ENCODE data around the gene MSH5.
"Not testable (repeated sequence)": the region's sequence is repeated elsewhere in the genome, so short reads cannot be mapped to it uniquely, and the experiment has no call there.

MSH5 gene

GRCh38 chr6:31776989-31777666 is 37.3 kb downstream of the MSH5 start, which contains the start of gene VWA7:
Gene VWA7, minus strand, starts transcription at chr6:31777328. Its CDS starts 549 bp downstream, at chr6:31776779.
- peak in 29 of 56 donors; percentile 6 to 86 (median 32) for DNase-seq

DNA sequence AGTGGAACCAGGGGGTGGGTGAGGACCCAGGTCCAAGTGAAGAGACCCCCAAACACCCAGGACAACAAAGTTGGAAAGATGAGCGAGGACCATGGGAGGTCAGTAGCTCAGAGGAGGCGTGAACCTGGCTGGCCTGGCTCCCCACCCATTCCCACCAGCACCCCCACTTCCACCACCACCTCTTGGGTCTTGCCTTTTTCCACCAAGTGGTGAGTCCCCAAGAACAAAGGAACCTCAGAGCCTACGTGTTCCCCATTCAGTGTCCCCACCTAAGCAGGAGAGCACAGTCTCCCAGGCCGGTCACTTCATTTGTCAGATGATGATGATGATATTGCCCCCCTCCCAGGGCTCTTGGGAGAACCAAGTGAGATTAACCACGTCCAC is 37.9 kb downstream of the MSH5 start:
- DNase-seq, result no peak

GRCh38 chr6:31778193-31778592 is 38.4 kb downstream of the MSH5 start:
- no peak for DNase-seq

DNA sequence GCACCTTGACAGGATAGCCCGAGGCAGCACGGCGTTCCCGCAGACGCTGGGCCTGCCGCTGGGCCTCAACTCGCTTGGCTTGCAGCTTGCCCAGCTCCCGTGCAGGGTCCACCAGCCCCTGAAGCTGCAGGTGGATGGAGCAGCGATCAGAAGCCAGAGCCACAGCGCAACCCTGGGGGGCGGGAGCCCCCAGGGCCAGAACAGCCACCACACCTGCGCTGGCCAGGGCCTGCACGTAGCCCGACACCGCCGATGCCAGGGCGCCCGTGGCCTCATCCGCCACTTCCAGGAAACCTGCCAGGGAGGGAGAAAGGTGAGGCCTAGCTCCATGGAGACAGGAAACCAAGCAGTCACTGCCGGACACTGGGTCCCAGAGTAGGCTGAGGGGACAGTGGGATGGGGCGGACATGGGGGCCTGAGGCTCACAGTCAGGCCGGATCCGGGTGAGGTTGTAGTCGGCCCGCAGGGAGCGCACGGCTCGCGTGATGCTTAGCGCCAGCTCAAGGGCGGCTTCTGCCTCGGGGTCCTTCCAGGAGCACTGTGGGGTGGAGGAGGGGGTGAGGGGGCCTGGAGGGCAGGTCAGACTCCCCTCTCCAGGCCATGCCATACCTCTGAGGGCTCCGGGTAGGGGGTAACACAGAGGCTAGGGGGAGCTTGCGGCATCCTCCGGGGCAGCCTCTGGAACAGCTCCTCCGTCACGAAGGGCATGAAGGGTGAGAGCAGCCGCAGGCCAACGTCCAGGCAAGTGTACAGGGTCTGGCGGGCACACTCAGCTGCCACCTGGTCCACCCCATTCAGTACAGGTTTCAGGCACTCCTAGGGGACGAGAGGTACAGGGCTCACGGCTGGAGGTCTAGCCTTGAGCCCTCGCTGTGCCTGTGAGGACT is 39.4 kb downstream of the MSH5 start:
- DNase-seq, result no peak

DNA sequence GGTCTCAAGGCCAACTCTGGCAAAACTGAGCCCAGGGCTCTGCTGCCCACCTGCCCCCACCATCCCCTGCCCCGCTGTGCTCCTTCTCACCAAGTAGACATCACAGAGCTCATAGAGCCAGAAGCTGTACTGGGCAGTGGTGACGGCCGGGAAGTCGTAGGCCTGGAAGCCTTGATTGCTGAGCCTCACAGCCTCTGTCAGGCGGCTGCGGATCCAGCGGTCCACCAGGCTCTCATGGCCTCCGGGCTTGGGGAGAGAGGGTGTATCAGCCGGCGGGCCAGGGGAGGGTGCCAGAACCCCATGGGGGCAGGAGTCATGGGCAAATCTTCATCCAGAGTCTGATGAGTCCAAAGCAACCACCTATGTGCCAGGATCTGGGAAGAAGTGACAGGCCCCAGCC is 40.1 kb downstream of the MSH5 start:
- DNase-seq, result no peak

GRCh38 chr6:31780507-31781243 is 40.9 kb downstream of the MSH5 start:
- no peak for DNase-seq

DNA sequence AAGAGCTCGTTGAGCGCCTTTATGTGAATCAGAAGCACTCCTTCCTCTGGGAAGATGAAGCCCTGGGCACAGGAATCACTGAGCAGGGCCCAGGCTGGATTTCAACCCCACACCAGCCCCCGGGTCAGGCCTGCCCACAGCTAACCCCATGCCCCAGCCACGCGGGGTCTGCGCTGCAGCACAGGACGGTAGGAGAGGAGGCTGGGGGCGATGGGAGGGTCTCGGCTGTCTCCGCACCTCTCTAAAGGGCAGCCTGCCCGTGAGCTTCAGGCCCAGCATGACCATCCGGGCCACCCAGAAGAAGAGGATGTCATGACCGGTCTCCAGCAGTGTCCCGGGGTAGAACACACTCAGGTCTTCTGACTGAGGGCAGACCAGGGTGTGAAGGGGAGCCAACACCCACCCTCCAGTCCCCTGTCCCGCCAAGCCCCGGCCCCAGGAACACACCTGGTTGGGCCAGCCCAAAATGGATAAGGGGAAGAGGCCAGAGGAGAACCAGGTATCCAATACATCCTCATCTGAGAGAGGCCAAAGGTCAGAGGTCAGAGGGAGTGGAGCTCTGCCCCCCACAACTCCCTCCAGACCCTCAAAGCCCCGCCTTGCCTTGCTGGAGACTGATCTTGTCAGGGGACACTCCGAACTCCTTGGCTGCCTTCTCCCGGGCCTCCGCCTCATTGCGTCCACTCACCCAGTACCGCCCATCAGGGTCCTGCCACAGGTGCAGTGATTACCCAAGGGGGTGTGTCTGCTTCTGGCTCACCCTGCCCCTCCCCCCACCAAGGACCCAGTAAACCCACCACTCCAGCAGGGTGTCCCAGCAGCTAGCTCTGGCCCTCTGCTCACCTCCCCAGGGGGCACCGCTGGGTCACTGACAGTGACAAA is 41.7 kb downstream of the MSH5 start:
- no peak for DNase-seq

- DNase-seq, result no peak
Observed at GRCh38 chr6:31782126-31782855, 42.5 kb downstream of the MSH5 start.

DNA sequence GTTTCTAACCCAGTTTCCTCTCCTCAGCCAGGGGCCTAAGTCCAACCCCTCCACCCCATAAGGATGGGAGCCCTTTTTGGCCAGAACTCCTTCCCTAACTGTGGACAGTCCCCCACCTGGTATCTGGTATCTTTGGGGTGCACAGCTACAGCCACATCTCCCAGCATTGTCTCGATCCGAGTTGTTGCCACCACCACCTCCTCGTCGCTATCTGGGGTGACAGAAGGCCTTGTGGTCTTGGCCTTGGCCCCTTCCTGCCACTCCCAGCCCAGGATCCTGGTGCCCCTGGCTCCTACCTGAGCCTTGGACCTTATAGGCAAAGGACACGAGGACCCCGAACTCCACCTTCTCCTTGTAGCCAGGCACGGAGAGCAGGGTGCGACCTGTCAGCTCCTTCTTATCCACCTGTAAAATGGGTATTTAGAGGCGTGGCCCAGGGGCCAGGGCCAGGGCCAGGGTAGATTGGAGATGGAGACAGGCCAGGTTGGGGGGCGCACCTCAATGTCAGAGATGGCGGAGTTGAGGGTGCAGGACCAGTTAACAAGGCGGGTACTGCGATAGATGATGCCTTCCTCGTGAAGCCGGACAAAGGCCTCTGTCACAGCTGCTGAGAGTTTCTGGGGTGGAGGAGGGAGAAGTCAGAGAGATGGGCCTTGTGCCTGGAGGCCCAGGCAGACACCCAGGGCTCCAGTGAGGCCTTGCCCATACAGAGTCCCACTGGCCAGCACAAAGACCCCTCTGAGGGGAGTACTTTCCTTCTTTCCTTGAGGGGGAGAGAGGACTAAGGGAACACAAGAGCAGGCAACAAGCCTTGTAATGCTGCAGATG is 44.5 kb downstream of the MSH5 start:
- peak in 4 of 56 donors; percentile 4 to 18 (median 10) for DNase-seq

DNA sequence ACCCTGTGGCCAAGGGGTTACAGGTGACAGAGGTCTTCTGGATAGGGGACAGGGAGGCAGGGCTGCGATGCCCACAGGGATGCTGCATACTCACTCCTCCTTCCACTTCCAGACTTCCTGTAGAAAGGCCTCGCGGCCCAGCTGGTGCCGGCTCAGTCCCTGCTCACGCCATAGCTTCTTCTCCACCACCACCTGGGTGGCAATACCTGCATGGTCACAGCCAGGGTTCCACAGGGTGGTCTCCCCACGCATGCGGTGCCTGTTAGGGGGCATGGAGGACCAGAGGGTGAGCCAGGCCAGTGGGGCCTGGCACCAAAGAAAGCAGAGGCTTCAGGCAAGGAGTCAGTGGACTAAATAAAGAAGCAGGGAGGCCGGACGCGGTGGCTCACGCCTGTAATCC is 45.7 kb downstream of the MSH5 start:
- no peak for DNase-seq

DNA sequence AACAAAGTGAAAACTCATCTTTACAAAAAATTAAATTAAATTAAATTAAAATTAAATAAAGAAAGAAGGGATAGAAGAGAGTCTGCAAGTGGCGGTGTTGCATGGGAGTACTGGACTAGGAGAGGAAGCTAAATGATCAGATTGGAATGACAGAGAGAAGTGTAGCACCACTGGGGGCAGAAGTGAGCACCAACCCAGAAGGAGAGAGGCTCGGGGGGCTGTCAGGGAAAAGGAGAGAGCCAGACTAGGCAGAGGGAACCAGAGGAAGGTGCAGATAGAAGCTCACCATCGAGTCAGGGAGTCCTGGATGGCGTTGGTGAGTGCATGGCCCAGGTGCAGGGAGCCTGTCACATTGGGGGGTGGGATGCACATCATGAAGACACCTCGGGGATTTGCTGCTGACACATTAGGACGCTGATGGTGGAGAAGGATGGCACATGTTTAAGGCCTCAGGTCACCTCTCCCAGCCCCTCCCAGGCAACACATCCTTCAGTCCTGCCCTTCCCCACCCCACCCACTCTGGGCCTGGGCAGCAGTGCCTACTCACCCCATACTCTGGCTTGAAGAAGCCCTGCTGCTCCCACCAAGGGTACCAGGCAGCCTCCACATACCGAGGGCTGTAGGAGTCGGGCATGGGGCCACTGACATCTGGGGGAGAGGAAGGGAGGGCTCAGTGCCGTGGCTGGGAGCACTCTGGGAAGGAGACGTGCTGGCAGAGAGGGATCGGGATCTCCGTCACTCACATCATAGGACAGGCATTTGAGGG is 51.7 kb downstream of the MSH5 start:
- peak in 20 of 56 donors; percentile 4 to 59 (median 20) for DNase-seq

GRCh38 chr6:31792090-31792374 is 52.2 kb downstream of the MSH5 start:
- DNase-seq, result no peak

- no peak for DNase-seq
Observed at GRCh38 chr6:31792761-31793171, 53.0 kb downstream of the MSH5 start.

DNA sequence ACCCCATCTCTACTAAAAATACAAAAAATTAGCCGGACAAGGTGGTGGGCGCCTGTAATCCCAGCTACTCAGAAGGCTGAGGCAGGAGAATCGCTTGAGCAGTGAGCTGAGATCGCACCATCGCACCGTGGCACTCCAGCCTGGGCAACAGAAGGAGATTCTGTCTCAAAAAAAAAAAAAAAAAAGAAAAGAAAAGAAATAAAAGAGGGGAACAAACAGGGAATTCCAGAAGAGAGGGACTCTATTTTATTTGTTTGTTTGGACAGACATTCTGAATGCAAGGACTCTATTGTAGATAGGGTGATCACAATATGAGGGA is 54.1 kb downstream of the MSH5 start:
- DNase-seq, result not testable (repeated sequence)

DNA sequence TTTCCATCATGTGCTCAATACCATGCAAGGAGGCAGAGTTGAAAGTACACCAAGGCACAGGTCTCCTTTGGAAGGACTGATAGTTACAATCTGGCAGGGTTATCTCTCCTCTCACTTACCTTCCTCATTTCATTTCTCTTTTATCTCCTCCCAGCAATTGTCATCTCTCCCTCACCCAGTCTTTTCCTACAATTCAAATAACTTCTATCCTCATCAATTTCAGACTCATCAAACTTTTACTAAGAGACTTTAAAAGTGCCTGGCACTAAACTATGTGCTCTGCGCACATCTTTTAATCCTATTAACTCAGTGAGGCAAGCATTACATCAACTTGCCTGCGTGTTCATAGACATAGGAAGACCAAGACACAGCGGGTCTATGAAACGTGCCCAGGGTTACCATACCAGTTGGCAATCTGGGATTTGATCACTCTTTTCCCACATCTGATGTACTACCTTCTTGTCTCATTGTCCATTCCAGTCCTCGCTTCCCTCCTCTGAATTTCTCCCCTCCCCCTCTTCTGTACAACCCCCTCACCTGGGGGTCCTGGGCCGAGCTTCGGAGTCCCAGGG is 54.6 kb downstream of the MSH5 start:
- DNase-seq, result no peak

- DNase-seq, result peak in 4 of 56 donors; percentile 31 to 74 (median 51)
Observed at GRCh38 chr6:31794866-31795615, 55.2 kb downstream of the MSH5 start.

DNA sequence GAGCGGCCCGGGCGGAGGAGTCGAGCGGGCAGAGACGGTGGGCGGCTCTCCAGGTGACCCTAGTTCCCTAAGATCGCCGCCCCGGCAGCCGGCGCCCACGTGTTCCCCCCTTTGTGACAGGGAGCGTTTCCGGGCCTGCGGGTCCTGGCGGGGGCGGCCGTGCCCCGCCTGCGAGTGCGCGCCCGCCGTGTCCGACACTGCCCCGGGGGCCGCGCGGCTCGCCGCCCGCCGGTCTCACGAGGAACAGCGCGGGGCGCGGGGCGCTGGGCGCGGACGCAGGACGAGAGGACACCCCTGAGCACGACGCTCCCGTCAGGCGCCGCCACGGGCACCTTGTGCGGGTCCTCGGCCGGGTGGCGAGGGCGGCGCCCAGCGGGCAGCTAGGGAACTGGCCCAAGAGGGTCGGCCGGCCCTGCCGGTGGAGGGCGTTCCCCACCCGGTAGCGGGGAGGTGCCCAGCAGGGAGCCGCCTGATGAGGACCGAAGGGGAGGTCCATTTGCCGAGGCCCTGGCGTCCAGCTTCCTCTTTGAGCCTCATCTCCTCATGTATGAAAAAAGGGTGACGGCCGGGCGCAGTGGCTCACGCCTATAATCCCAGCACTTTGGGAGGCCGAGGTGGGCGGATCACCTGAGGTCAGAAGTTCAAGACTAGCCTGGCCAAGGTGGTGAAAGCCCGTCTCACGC is 56.0 kb downstream of the MSH5 start, which contains the start of gene VARS1:
TSS of gene VARS1 (minus strand) at position 137 of the 683 bp plus-strand sequence. CDS start 535 bp downstream, outside the sequence.
- peak in 55 of 56 donors; percentile 43 to 91 (median 82) for DNase-seq

Data from nucleus accumbens (tissue), 56 donors.